ENCODE data around the gene PIP4P1. TPM values are rescaled to one million over a fixed set of nuclear protein-coding genes. Genes with fewer than 3 reads are reported as not detected.

PIP4P1 gene
- total and polyA plus RNA-seq, 2 of the 8 experiments (the other 6 are each of a cell fraction or from before 2014, with no cell fraction given), result 29.5 to 60.0 TPM

GRCh38 chr14:20468764-20469241 lies 7.6 kb upstream of the PIP4P1 start (continued):
- TF ChIP-seq SIX5 (IDR thresholded peaks at IDR 0.05; ENCODE audit: low read depth, low read length), result no peak
- TF ChIP-seq KDM4A (IDR thresholded peaks at IDR 0.05; ENCODE audit: low read depth, low read length, severe bottlenecking), result no peak
- no peak for TF ChIP-seq TAF1 (IDR thresholded peaks at IDR 0.05; ENCODE audit: low read depth, low read length)
